ENCODE results near the gene FGD2.

DNA sequence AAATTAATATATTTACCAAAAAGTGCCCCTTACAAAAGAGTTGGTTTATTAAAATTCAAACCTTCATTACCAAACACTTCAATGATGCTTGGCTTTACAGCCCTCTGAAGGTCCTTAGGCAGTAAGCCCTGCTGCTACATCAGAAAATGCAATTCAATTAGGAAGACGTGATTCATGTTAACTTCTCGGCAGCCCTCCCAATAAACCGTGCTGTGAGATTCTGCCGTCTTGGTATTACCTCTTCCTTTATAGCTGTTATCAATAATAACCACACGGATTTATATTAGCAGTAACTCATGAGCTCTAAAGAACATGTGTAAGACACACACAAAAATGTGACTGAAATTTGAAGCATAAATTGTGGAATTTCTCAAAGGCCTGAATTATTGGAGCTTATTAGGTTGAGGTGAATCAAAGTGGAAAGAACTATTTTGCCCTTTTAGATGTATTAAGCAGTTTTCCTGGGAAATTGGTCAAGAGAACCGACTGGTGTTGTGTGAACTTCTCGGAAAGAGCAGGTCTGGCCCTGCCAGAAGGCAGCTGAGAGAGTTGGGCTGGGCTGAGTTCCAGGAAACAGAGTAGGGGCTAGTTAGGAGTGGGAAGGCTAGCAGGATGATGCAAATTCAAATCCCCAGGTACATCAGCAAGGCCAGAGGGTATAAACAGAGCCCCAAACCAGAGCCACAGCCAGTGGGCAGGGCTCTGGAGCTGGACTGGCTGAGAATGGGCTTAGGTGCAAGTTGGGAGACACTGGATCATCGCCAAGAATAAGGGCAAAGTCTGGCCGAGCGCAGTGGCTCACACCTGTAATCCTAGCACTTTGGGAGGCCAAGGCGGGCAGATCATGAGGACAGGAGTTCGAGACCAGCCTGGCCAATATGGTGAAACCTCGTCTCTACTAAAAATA is 33.1 kb downstream of the FGD2 start:
- TF ChIP-seq, protein P1, sequence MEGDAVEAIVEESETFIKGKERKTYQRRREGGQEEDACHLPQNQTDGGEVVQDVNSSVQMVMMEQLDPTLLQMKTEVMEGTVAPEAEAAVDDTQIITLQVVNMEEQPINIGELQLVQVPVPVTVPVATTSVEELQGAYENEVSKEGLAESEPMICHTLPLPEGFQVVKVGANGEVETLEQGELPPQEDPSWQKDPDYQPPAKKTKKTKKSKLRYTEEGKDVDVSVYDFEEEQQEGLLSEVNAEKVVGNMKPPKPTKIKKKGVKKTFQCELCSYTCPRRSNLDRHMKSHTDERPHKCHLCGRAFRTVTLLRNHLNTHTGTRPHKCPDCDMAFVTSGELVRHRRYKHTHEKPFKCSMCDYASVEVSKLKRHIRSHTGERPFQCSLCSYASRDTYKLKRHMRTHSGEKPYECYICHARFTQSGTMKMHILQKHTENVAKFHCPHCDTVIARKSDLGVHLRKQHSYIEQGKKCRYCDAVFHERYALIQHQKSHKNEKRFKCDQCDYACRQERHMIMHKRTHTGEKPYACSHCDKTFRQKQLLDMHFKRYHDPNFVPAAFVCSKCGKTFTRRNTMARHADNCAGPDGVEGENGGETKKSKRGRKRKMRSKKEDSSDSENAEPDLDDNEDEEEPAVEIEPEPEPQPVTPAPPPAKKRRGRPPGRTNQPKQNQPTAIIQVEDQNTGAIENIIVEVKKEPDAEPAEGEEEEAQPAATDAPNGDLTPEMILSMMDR (IDR thresholded peaks at IDR 0.05 in 2 of 3, conservative IDR thresholded peaks at IDR 0.05 in 1 of 3; ENCODE audit: control insufficient read depth in 2 of 3, extremely low read depth in 1 of 3, insufficient read depth in 1 of 3, low read depth in 3 of 3, low read length in 3 of 3): no peak
- TF ChIP-seq, protein P2, sequence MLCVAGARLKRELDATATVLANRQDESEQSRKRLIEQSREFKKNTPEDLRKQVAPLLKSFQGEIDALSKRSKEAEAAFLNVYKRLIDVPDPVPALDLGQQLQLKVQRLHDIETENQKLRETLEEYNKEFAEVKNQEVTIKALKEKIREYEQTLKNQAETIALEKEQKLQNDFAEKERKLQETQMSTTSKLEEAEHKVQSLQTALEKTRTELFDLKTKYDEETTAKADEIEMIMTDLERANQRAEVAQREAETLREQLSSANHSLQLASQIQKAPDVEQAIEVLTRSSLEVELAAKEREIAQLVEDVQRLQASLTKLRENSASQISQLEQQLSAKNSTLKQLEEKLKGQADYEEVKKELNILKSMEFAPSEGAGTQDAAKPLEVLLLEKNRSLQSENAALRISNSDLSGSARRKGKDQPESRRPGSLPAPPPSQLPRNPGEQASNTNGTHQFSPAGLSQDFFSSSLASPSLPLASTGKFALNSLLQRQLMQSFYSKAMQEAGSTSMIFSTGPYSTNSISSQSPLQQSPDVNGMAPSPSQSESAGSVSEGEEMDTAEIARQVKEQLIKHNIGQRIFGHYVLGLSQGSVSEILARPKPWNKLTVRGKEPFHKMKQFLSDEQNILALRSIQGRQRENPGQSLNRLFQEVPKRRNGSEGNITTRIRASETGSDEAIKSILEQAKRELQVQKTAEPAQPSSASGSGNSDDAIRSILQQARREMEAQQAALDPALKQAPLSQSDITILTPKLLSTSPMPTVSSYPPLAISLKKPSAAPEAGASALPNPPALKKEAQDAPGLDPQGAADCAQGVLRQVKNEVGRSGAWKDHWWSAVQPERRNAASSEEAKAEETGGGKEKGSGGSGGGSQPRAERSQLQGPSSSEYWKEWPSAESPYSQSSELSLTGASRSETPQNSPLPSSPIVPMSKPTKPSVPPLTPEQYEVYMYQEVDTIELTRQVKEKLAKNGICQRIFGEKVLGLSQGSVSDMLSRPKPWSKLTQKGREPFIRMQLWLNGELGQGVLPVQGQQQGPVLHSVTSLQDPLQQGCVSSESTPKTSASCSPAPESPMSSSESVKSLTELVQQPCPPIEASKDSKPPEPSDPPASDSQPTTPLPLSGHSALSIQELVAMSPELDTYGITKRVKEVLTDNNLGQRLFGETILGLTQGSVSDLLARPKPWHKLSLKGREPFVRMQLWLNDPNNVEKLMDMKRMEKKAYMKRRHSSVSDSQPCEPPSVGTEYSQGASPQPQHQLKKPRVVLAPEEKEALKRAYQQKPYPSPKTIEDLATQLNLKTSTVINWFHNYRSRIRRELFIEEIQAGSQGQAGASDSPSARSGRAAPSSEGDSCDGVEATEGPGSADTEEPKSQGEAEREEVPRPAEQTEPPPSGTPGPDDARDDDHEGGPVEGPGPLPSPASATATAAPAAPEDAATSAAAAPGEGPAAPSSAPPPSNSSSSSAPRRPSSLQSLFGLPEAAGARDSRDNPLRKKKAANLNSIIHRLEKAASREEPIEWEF (IDR thresholded peaks at IDR 0.05; ENCODE audit: insufficient replicate concordance, low read depth, low read length): no peak
- no peak for TF ChIP-seq IRF4 (IDR thresholded peaks at IDR 0.05; ENCODE audit: low read depth, low read length)
- TF ChIP-seq YY1 (IDR thresholded peaks at IDR 0.05; ENCODE audit: low read depth, low read length): no peak
- no peak for TF ChIP-seq POLR2A (IDR thresholded peaks at IDR 0.05; ENCODE audit: low read depth, low read length)
- TF ChIP-seq, protein P3, sequence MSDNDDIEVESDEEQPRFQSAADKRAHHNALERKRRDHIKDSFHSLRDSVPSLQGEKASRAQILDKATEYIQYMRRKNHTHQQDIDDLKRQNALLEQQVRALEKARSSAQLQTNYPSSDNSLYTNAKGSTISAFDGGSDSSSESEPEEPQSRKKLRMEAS (IDR thresholded peaks at IDR 0.05; ENCODE audit: low read depth, low read length): no peak
- no peak for TF ChIP-seq SMC3 (IDR thresholded peaks at IDR 0.05; ENCODE audit: borderline replicate concordance, low read length)
